Activated T-cell treated with anti-CD3 and anti-CD28 coated beads for 1 hour (primary cell): ENCODE results near the gene LENG9.

ENCODE experiments used
- DNase-seq: peaks from one replicate; pipeline ENCODE4 v3.0.0-alpha.2; 2020; ENCODE audit warnings: low read depth

Gene LENG9

GRCh38 chr19:54421521-54421920 lies 42.1 kb downstream of the LENG9 start:
- no peak for DNase-seq

DNA sequence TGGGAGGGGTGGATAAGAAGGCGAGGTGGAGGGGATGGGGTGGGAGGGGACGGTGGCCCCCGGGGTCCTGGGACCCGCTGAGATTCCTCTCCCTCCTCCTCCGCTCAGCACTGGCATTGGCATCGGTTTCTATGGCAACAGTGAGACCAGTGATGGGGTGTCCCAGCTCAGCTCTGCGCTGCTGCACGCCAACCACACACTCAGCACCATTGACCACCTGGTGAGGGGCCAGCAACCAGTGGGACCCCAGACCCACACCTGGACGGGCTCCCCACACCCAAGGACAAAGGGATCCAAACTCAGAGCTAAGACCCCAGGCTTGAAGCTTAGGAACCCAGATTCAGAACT lies 42.4 kb downstream of the LENG9 start:
- no peak for DNase-seq

GRCh38 chr19:54420383-54421168 lies 43.0 kb downstream of the LENG9 start:
- DNase-seq = no peak

DNA sequence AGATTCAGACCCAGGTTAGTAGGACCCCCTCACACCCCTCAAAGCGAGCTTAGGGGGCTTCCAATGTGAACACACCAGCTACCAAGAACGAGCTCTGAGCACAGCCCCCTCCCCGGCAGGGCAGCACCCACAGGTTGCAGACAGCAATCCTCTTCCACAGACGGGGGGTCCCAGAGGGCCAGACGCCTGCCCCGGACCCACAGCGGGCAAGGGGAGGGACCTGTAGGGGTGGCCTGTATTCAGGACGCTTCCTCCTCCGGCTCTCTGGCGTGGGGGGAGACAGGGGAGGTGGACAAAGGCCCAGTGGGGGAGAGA lies 43.6 kb downstream of the LENG9 start:
- DNase-seq = no peak

DNA sequence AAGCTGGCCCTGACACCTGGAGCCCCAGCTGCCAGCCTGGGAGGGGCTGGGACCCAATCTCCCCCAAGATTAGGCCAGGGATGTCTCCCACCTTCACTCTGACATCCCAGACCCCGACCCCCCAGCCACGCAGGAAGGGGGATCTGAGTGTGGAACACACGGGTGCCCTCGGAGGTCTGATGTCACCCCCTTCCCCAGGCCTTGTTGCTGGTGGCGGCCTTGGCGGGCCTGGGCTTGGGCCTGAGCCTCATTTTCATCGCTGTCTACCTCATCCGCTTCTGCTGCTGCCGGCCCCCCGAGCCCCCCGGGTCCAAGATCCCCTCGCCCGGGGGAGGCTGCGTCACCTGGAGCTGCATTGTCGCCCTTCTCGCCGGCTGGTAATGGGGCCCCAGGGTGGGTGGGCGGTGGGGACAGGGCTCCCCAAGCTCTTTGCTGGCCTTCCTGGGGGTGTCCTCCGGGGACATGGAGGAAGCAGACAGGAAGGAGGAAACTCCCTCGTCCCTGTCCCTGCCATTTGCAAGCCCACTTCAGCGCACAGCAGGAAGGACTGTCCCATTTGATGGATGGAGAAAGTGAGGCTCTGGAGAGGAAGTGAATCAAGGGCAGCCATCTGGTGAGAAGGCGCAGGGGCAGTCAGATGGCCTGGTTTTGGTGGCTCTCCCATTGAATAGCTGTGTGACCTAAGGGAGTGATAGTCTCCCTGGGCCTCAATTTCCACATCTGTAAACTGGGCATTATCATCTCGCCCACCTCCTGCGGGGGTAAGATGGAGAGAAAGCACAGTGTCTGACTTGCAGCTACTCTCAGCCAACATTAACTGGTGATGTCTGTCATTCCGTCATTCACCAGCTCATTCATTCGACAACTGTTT lies 44.4 kb downstream of the LENG9 start:
- DNase-seq = no peak

GRCh38 chr19:54418030-54418929 lies 45.3 kb downstream of the LENG9 start:
- no peak for DNase-seq

- DNase-seq = no peak
Observed at GRCh38 chr19:54416695-54417491, 46.7 kb downstream of the LENG9 start.

DNA sequence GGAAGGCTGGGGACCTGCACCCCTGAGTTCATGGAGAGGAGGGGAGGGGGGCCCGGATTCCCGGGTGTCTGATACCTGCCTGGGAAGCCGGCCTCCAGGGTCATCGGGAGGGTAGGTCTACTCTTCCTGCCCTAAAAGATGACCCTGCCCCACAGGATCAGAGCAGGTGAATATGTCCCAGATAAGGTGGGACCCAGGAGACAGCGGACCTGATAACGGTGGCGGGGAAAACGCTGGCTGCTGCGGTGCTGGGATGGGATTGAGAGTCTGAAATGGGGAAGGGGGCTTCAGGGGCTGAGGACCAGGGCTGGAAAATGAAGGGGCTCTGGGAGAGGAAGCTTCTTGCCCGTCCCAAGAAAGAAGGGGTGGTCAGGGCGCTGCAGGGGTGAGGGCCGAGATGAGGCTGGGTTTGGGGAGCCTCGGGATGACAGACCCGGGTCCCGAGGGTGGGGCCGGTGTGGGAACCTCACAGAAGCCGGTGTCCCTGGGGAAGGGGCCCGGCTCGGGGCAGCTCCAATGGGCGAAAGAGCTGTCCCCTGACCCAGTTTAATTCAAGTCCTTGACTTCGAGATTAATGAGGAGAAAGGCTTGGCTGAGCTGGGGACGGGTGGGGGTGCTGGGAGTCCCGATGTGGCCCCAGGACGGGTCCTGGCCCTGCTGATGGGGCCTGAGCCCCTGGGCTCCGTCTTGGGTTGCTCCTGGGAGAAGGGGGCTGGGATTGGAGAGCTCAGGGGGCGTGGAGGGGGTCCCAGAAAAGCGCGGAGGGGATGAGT lies 47.5 kb downstream of the LENG9 start:
- no peak for DNase-seq

DNA sequence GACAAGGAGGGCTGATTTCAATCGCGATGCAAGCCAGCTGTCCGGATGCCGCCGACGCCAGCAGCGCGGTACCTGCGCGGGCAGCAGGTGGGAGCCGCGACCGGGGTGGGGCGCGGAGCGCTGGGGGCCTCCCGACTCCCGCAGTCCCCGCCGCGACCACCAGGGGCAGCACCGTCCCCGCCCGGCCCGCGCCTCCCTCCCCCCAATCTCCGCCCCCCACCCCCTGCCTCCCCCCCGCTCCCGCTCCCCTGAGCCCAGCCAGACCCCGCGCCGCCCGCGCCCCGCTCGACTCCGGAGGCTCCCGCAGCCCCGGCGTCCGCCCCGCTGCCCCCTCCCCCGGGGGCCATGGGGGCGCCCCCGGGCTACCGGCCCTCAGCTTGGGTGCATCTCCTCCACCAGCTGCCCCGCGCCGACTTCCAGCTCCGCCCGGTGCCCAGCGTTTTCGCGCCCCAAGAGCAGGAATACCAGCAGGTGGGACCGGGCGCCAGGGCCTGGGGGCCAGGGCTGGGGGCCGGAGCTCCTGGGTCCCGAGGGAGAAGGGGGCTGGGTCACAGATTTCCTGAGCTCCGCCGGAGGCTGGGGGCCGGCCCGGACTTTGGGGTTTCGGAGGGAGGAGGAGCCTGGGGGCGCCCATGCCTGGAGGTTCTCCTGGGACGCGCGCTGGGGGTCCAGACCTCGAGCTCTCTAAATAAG lies 48.2 kb downstream of the LENG9 start, which contains the start of gene TTYH1:
TSS of gene TTYH1 (plus strand) at position 257 of the 693 bp plus-strand sequence. CDS start at position 346, 89 bp downstream.
- DNase-seq = peak; percentile 27

DNA sequence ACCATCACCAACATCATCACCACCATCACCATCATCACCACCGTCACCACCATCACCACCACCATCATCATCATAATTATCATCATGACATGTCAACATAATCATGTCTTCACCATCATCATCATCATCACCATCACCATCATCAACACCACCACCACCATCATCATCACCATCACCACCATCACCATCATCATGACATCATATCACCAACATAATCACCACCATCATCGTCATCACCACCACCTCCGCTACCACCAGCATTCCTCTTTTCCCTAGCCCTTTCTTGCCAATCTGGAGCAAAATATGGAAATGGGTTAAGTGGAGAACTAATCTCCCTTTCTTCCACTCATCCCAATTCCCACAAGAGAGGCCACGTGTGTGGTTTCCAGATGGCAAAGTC lies 49.4 kb downstream of the LENG9 start:
- no peak for DNase-seq

DNA sequence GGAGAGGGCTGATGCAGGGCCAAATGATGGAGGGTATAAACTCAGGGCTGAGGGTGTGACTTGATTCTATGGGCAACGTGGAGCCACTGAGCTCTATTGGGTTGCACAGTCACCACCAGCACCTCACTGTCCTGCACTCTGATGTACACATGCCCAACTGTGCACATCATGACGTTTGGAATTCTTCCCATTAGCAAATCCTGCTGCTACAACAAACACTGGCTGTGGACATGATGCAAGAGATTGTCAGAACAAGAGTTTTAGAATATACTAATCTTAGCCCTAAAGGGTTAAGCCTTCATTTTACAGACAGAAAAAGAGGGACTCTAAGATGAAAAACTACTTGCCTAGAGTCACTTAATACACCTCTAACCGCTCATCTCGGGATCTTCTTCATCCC lies 50.7 kb downstream of the LENG9 start:
- no peak for DNase-seq
